CD14-positive monocyte (primary cell): ENCODE measurements around the gene CYLD. TPM values are rescaled to one million over a fixed set of nuclear protein-coding genes. Genes with fewer than 3 reads are reported as not detected.

Experiments
- DNase-seq, 3 donors: peaks; one replicate each; pipeline ENCODE4 v3.0.0-alpha.2; 2011 to 2022
- H2AFZ ChIP-seq: 2 replicates; pipeline ENCODE4 v1.6.0; 2012; ENCODE audit warnings: mild to moderate bottlenecking, low read depth, low read length, inconsistent platforms; ENCODE audit not compliant: insufficient read depth, poor library complexity, severe bottlenecking
- H3K27ac ChIP-seq, 2 donors: 1 replicate in 1 of 2; 2 replicates in 1 of 2; pipeline ENCODE4 v1.5.1; 2012 to 2013; ENCODE audit warnings: low read length in 2 of 2, control low read depth in 1 of 2, inconsistent platforms in 1 of 2, low read depth in 1 of 2, mild to moderate bottlenecking in 1 of 2
- H3K27me3 ChIP-seq, 2 donors: one replicate each; pipeline versions ENCODE4 v1.6.0 to v1.6.1; 2011 to 2013; ENCODE audit warnings: low read length in 2 of 2; ENCODE audit not compliant: control insufficient read depth in 2 of 2, insufficient read depth in 2 of 2
- H3K36me3 ChIP-seq, 2 donors: replicated peaks in 1 of 2; 1 replicate in 1 of 2; 2 replicates in 1 of 2; pipeline versions ENCODE4 v1.5.1 to v1.6.1; 2012 to 2013; ENCODE audit warnings: low read length in 2 of 2, control low read depth in 1 of 2, inconsistent platforms in 1 of 2, mild to moderate bottlenecking in 1 of 2; ENCODE audit not compliant: insufficient read depth in 2 of 2, control insufficient read depth in 1 of 2
- H3K4me1 ChIP-seq, 2 donors: 1 replicate in 1 of 2; 2 replicates in 1 of 2; pipeline versions ENCODE4 v1.5.1 to v1.6.1; 2012 to 2013; ENCODE audit warnings: low read length in 2 of 2, control low read depth in 1 of 2, inconsistent platforms in 1 of 2, mild to moderate bottlenecking in 1 of 2, moderate library complexity in 1 of 2; ENCODE audit not compliant: insufficient read depth in 2 of 2, control insufficient read depth in 1 of 2
- H3K4me2 ChIP-seq: replicated peaks from 2 replicates; pipeline ENCODE3; 2012; ENCODE audit warnings: low read length, moderate library complexity, mild to moderate bottlenecking; ENCODE audit not compliant: poor library complexity, severe bottlenecking; ENCODE audit errors: extremely low read depth
- H3K4me3 ChIP-seq, 3 experiments: fragments of 200-600 bp in 1 of 3; sonication (generic) in 1 of 3; replicated peaks in 1 of 3; 1 replicate in 2 of 3; 2 replicates in 1 of 3; pipeline ENCODE4 v1.5.1; 2011 to 2013; ENCODE audit warnings: low read length in 3 of 3, mild to moderate bottlenecking in 3 of 3, control low read depth in 2 of 3, low read depth in 2 of 3, inconsistent platforms in 1 of 3, moderate library complexity in 1 of 3
- H3K79me2 ChIP-seq: 2 replicates; pipeline ENCODE4 v1.6.0; 2012; ENCODE audit warnings: mild to moderate bottlenecking, control low read depth, inconsistent platforms, low read length, moderate library complexity; ENCODE audit not compliant: insufficient read depth
- H3K9ac ChIP-seq: 2 replicates; pipeline ENCODE4 v1.6.0; 2017; ENCODE audit warnings: low read length, mild to moderate bottlenecking; ENCODE audit not compliant: insufficient read depth, poor library complexity, severe bottlenecking
- H3K9me3 ChIP-seq, 2 donors: replicated peaks in 1 of 2; 1 replicate in 1 of 2; 2 replicates in 1 of 2; pipeline versions ENCODE4 v1.5.1 to v1.6.1; 2012 to 2013; ENCODE audit warnings: low read length in 2 of 2, control low read depth in 1 of 2; ENCODE audit not compliant: control insufficient read depth in 1 of 2, insufficient read depth in 1 of 2
- H4K20me1 ChIP-seq: 2 replicates; pipeline ENCODE4 v1.6.0; 2012; ENCODE audit warnings: mild to moderate bottlenecking, low read length, control low read depth, moderate library complexity; ENCODE audit not compliant: insufficient read depth
- H3K27ac Mint-ChIP-seq, 7 donors: one replicate each; pipeline ENCODE4 v1.8.0; 2020; ENCODE audit warnings: mild to moderate bottlenecking in 7 of 7, mixed read lengths in 7 of 7, moderate library complexity in 6 of 7, inconsistent platforms in 2 of 7
- H3K27me3 Mint-ChIP-seq, 3 donors: one replicate each; pipeline ENCODE4 v1.8.0; 2021 to 2022; ENCODE audit warnings: low read depth in 3 of 3, mild to moderate bottlenecking in 3 of 3, mixed read lengths in 3 of 3, moderate library complexity in 3 of 3, inconsistent platforms in 1 of 3
- H3K36me3 Mint-ChIP-seq, 2 donors: one replicate each; pipeline ENCODE4 v1.8.0; 2020; ENCODE audit warnings: mixed read lengths in 2 of 2, inconsistent platforms in 1 of 2, mild to moderate bottlenecking in 1 of 2
- H3K4me1 Mint-ChIP-seq: one replicate; pipeline ENCODE4 v1.8.0; 2020; ENCODE audit warnings: mild to moderate bottlenecking, mixed read lengths
- H3K4me3 Mint-ChIP-seq, 2 donors: one replicate each; pipeline ENCODE4 v1.8.0; 2020; ENCODE audit warnings: mild to moderate bottlenecking in 2 of 2, mixed read lengths in 2 of 2, moderate library complexity in 1 of 2
- H3K9me3 Mint-ChIP-seq, 7 donors: one replicate each; pipeline ENCODE4 v1.8.0; 2020 to 2022; ENCODE audit warnings: mixed read lengths in 7 of 7, mild to moderate bottlenecking in 6 of 7, moderate library complexity in 6 of 7, inconsistent platforms in 2 of 7
- whole genome bisulfite sequencing: methylation state at CpG from one replicate; pipeline ENCODE4 v1.1.5; 2013; ENCODE audit warnings: missing lambda C conversion rate; ENCODE audit not compliant: insufficient coverage; 5-methylcytosine and 5-hydroxymethylcytosine counted together
- intact Hi-C, 2 donors: fragments of 100-400 bp; cut with micrococcal nuclease; formaldehyde crosslinking; loops; one replicate each; pipeline versions ENCODE4 v1.15.0 to v1.15.1; 2023
- polyA plus RNA-seq, 3 donors: library from polyadenylated mRNA; depleted of rRNA in 1 of 3; unstranded in 2 of 3; stranded (reverse) in 1 of 3; fragments of 300-500 nt in 2 of 3; fragments of >200 nt in 1 of 3; fragmentation: Illumina TruSeq in 2 of 3; gene quantifications; 1 replicate in 2 of 3; 2 replicates in 1 of 3; pipeline ENCODE4 v1.2.3, GENCODE V29; 2012 to 2021
- small RNA-seq: library from RNA; depleted of rRNA; stranded (forward); fragments of <200 nt; gene quantifications from one replicate; pipeline ENCODE3, GENCODE V24; 2012; ENCODE audit warnings: low read depth; ENCODE audit not compliant: insufficient read length
- TF ChIP-seq, protein P1 (sequence below): fragments of 200-600 bp; IDR thresholded peaks from one replicate; pipeline ENCODE4 v1.8.0; 2022; ENCODE audit warnings: antibody characterized with exemption, mild to moderate bottlenecking

Gene CYLD
- polyA plus RNA-seq, 3 donors = 32.1 to 57.9 (median 35.9) TPM

DNA sequence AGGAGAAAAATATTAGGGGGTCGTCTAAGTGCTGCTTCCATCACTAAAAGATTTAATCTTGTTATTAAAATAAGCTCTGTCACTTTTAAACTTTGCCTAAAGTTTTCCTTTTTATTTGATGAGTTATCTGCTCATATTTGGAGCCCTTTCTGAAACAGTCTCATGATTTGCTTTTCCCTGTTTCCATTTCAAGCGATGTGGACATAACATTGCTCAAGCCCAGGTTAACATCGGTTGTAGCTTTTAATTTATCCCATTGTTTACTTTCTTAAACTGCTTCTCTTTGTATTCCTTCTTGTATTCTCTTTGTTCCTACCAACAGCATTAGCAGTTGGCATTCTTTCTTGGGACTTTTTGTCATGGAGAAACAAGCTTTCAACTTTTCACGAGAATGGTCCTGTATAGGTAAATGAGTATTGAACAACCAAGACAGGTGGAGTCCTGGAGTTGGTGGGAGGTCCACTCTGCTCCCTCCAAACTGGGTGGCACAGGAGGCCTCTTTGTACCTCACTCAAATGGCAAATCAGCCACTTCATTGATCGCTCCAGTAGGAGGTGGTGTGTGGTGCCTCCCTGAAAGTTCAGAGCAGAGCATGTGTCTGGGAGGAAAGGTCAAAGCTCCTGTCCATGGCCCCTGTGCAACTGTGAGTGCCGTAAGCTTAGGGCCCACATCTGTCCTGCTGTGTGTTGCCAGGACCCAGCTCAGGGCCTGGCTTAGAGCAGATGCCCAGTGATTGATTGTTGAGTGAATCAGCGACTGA lies 107.0 kb downstream of the CYLD start:
- H4K20me1 ChIP-seq = no peaks in the 10 kb centered on the region
- H3K27ac ChIP-seq = no peak overlapping the region
- no peak overlapping the region for H3K4me3 ChIP-seq
- no peaks in the 10 kb centered on the region for H3K36me3 ChIP-seq
- H3K27me3 ChIP-seq = peaks cover 2 to 3% of the 10 kb centered on the region in 2 donors
- Mint-ChIP-seq H3K4me1 (no peaks in the 10 kb centered on the region), H3K36me3 (no peaks in the 10 kb centered on the region), H3K4me3 (no peak overlapping the region), H3K27ac (no peak overlapping the region), H3K27me3 (peaks cover 4 to 23% (median 9%) of the 10 kb centered on the region in 3 donors), H3K9me3 (peaks cover 0 to 5% (median 0%) of the 10 kb centered on the region in 7 donors)
- no peak overlapping the region for H3K9ac ChIP-seq
- no peaks in the 10 kb centered on the region for H3K4me1 ChIP-seq
- intact Hi-C loops = no loop called here
- WGBS = 92% methylated on average over 5 of the region's 7 CpGs
- no peak overlapping the region for H2AFZ ChIP-seq
- DNase-seq = no peak
- no peaks in the 10 kb centered on the region for H3K9me3 ChIP-seq
- no peaks in the 10 kb centered on the region for H3K79me2 ChIP-seq
- TF ChIP-seq, protein P1, sequence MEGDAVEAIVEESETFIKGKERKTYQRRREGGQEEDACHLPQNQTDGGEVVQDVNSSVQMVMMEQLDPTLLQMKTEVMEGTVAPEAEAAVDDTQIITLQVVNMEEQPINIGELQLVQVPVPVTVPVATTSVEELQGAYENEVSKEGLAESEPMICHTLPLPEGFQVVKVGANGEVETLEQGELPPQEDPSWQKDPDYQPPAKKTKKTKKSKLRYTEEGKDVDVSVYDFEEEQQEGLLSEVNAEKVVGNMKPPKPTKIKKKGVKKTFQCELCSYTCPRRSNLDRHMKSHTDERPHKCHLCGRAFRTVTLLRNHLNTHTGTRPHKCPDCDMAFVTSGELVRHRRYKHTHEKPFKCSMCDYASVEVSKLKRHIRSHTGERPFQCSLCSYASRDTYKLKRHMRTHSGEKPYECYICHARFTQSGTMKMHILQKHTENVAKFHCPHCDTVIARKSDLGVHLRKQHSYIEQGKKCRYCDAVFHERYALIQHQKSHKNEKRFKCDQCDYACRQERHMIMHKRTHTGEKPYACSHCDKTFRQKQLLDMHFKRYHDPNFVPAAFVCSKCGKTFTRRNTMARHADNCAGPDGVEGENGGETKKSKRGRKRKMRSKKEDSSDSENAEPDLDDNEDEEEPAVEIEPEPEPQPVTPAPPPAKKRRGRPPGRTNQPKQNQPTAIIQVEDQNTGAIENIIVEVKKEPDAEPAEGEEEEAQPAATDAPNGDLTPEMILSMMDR = no peak
- no peak overlapping the region for H3K4me2 ChIP-seq

Small RNAs within 50 kb of the gene (small RNA-seq; reads per million reads assigned to genes)
- gene MIR3181 = not detected

Other genes starting within 250 kb of the CYLD start
- under 1 TPM in 1 of 3 donors, not detected in 2; 0.01 TPM for gene NKD1, start 193.7 kb upstream of the CYLD start, polyA plus RNA-seq
- gene SNX20, start 60.8 kb upstream of the CYLD start, polyA plus RNA-seq = 10 to 100 TPM; 51.0 to 83.2 (median 52.0) TPM
- 10 to 100 TPM; 18.5 to 83.3 (median 29.7) TPM for gene NOD2, start 48.5 kb upstream of the CYLD start, polyA plus RNA-seq